HEK293 (cell line): ENCODE measurements around the gene TLE3.

ENCODE experiments used
- BCL11A ChIP-seq: fragments of 450-650 bp; formaldehyde crosslinking; IDR thresholded peaks from 2 replicates; pipeline ENCODE4 v1.5.1; 2016; ENCODE audit warnings: low read depth, missing biosample characterization, missing genetic modification characterization
- EGR2 ChIP-seq: fragments of 450-650 bp; formaldehyde crosslinking; IDR thresholded peaks from 2 replicates; pipeline ENCODE4 v1.5.1; 2016; ENCODE audit warnings: low read depth, missing biosample characterization, missing genetic modification characterization
- GLIS2 ChIP-seq: fragments of 450-650 bp; formaldehyde crosslinking; IDR thresholded peaks from 2 replicates; pipeline ENCODE4 v1.5.1; 2016; ENCODE audit warnings: missing biosample characterization, missing genetic modification characterization
- KLF1 ChIP-seq: fragments of 450-650 bp; formaldehyde crosslinking; IDR thresholded peaks from 2 replicates; pipeline ENCODE4 v1.5.1; 2016; ENCODE audit warnings: missing biosample characterization, missing genetic modification characterization
- MZF1 ChIP-seq: fragments of 450-650 bp; formaldehyde crosslinking; IDR thresholded peaks from 2 replicates; pipeline ENCODE4 v1.5.1; 2017; ENCODE audit warnings: missing biosample characterization, missing genetic modification characterization, borderline replicate concordance
- OSR2 ChIP-seq: fragments of 450-650 bp; formaldehyde crosslinking; IDR thresholded peaks from 2 replicates; pipeline ENCODE4 v1.5.1; 2016; ENCODE audit warnings: missing biosample characterization, missing genetic modification characterization
- PRDM1 ChIP-seq: fragments of 450-650 bp; formaldehyde crosslinking; IDR thresholded peaks from 2 replicates; pipeline ENCODE4; 2016; ENCODE audit warnings: missing biosample characterization, missing genetic modification characterization
- PRDM10 ChIP-seq: fragments of 450-650 bp; formaldehyde crosslinking; IDR thresholded peaks from 2 replicates; pipeline ENCODE4 v1.5.1; 2016; ENCODE audit warnings: missing biosample characterization, missing genetic modification characterization
- TRIM28 ChIP-seq: IDR thresholded peaks from 2 replicates; pipeline ENCODE4 v1.6.1; 2011; ENCODE audit warnings: low read length, control low read depth, borderline replicate concordance
- WT1 ChIP-seq: fragments of 450-650 bp; formaldehyde crosslinking; IDR thresholded peaks from 2 replicates; pipeline ENCODE4 v1.5.1; 2016; ENCODE audit warnings: missing biosample characterization, missing genetic modification characterization
- ZBTB20 ChIP-seq: fragments of 450-650 bp; formaldehyde crosslinking; IDR thresholded peaks from 2 replicates; pipeline ENCODE4 v1.5.1; 2016; ENCODE audit warnings: missing biosample characterization, missing genetic modification characterization
- ZBTB26 ChIP-seq: fragments of 450-650 bp; formaldehyde crosslinking; optimal IDR thresholded peaks from 2 replicates; pipeline ENCODE3; 2016; ENCODE audit warnings: missing biosample characterization, mild to moderate bottlenecking, missing genetic modification characterization
- ZFHX2 ChIP-seq: fragments of 450-650 bp; formaldehyde crosslinking; conservative IDR thresholded peaks from 2 replicates; pipeline ENCODE4 v1.5.1; 2016; ENCODE audit warnings: missing biosample characterization, missing genetic modification characterization
- ZIC2 ChIP-seq: fragments of 450-650 bp; formaldehyde crosslinking; IDR thresholded peaks from 2 replicates; pipeline ENCODE4 v1.5.1; 2016; ENCODE audit warnings: missing biosample characterization, missing genetic modification characterization
- ZNF223 ChIP-seq: fragments of 450-650 bp; formaldehyde crosslinking; IDR thresholded peaks from 2 replicates; pipeline ENCODE4 v1.5.1; 2016; ENCODE audit warnings: missing biosample characterization, missing genetic modification characterization
- ZNF324 ChIP-seq: fragments of 450-650 bp; formaldehyde crosslinking; IDR thresholded peaks from 2 replicates; pipeline ENCODE4 v1.5.1; 2016; ENCODE audit warnings: missing biosample characterization, missing genetic modification characterization
- ZNF341 ChIP-seq: fragments of 450-650 bp; formaldehyde crosslinking; IDR thresholded peaks from 2 replicates; pipeline ENCODE4; 2016; ENCODE audit warnings: low read depth, missing biosample characterization, missing genetic modification characterization
- ZNF366 ChIP-seq: fragments of 450-650 bp; formaldehyde crosslinking; conservative IDR thresholded peaks from 2 replicates; pipeline ENCODE4 v1.5.1; 2016; ENCODE audit warnings: missing biosample characterization, missing genetic modification characterization
- ZNF423 ChIP-seq: fragments of 450-650 bp; formaldehyde crosslinking; IDR thresholded peaks from 2 replicates; pipeline ENCODE4 v1.5.1; 2016; ENCODE audit warnings: missing biosample characterization, missing genetic modification characterization
- ZNF529 ChIP-seq: fragments of 450-650 bp; formaldehyde crosslinking; IDR thresholded peaks from 2 replicates; pipeline ENCODE4 v1.5.1; 2017; ENCODE audit warnings: missing genetic modification characterization, missing biosample characterization; ENCODE audit not compliant: insufficient replicate concordance
- ZNF561 ChIP-seq: fragments of 450-650 bp; IDR thresholded peaks from 2 replicates; pipeline ENCODE4 v1.5.1; 2018; ENCODE audit warnings: missing biosample characterization, missing genetic modification characterization, borderline replicate concordance
- ZNF623 ChIP-seq: fragments of 450-650 bp; formaldehyde crosslinking; IDR thresholded peaks from 2 replicates; pipeline ENCODE4 v1.5.1; 2016; ENCODE audit warnings: missing biosample characterization, missing genetic modification characterization
- ZNF629 ChIP-seq: fragments of 450-650 bp; formaldehyde crosslinking; IDR thresholded peaks from 2 replicates; pipeline ENCODE4 v1.5.1; 2017; ENCODE audit warnings: missing biosample characterization, missing genetic modification characterization
- ZNF677 ChIP-seq: fragments of 450-650 bp; IDR thresholded peaks from 2 replicates; pipeline ENCODE4 v1.5.0; 2018; ENCODE audit warnings: missing biosample characterization, mild to moderate bottlenecking, missing genetic modification characterization, moderate library complexity
- ZSCAN16 ChIP-seq: fragments of 450-650 bp; formaldehyde crosslinking; IDR thresholded peaks from 2 replicates; pipeline ENCODE4 v1.5.1; 2016; ENCODE audit warnings: missing biosample characterization, missing genetic modification characterization
- ZSCAN23 ChIP-seq: fragments of 450-650 bp; formaldehyde crosslinking; IDR thresholded peaks from 2 replicates; pipeline ENCODE4 v1.5.1; 2016; ENCODE audit warnings: missing biosample characterization, missing genetic modification characterization
- ZXDB ChIP-seq: fragments of 450-650 bp; formaldehyde crosslinking; IDR thresholded peaks from 2 replicates; pipeline ENCODE4 v1.5.1; 2016; ENCODE audit warnings: missing biosample characterization, missing genetic modification characterization
- TF ChIP-seq, protein P1 (sequence below): fragments of 450-650 bp; formaldehyde crosslinking; IDR thresholded peaks from 2 replicates; pipeline ENCODE4 v1.5.1; 2016; ENCODE audit warnings: missing biosample characterization, missing genetic modification characterization
- TF ChIP-seq, protein P2 (sequence below): fragments of 450-650 bp; IDR thresholded peaks from 2 replicates; pipeline ENCODE4 v1.5.1; 2018; ENCODE audit warnings: missing biosample characterization, mild to moderate bottlenecking, missing genetic modification characterization
- TF ChIP-seq, protein P3 (sequence below): fragments of 450-650 bp; formaldehyde crosslinking; IDR thresholded peaks from 2 replicates; pipeline ENCODE4 v1.5.1; 2016; ENCODE audit warnings: missing biosample characterization, missing genetic modification characterization

The TLE3 gene

GRCh38 chr15:70088887-70089691 is 8.6 kb downstream of the TLE3 start (continued):
- TF ChIP-seq, protein P1, sequence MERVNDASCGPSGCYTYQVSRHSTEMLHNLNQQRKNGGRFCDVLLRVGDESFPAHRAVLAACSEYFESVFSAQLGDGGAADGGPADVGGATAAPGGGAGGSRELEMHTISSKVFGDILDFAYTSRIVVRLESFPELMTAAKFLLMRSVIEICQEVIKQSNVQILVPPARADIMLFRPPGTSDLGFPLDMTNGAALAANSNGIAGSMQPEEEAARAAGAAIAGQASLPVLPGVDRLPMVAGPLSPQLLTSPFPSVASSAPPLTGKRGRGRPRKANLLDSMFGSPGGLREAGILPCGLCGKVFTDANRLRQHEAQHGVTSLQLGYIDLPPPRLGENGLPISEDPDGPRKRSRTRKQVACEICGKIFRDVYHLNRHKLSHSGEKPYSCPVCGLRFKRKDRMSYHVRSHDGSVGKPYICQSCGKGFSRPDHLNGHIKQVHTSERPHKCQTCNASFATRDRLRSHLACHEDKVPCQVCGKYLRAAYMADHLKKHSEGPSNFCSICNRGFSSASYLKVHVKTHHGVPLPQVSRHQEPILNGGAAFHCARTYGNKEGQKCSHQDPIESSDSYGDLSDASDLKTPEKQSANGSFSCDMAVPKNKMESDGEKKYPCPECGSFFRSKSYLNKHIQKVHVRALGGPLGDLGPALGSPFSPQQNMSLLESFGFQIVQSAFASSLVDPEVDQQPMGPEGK (tag by site-specific recombination): peak; percentile 83
- TF ChIP-seq GLIS2 (tag by site-specific recombination) (peak; percentile 40; the same call in 1 of the 2 replicates), ZNF529 (tag by site-specific recombination) (no peak), KLF1 (peak; percentile 87), BCL11A (tag by site-specific recombination) (peak; percentile 52; the same call in 1 of the 2 replicates), ZNF629 (tag by site-specific recombination) (peak; percentile 79), ZNF341 (tag by site-specific recombination) (peak; percentile 97), ZNF623 (tag by site-specific recombination) (0 out of 2 replicates have a peak, but pooled peaks have one; percentile 5), PRDM1 (tag by site-specific recombination) (peak; percentile 75; the same call in 1 of the 2 replicates), TRIM28 (no peak), ZIC2 (tag by site-specific recombination) (peak; percentile 77), ZNF423 (tag by site-specific recombination) (peak; percentile 67; the same call in 1 of the 2 replicates), ZNF677 (tag by site-specific recombination) (no peak), EGR2 (tag by site-specific recombination) (peak; percentile 98), ZXDB (tag by site-specific recombination) (peak; percentile 65), ZFHX2 (tag by site-specific recombination) (peak; percentile 96), ZNF561 (tag by site-specific recombination) (0 out of 2 replicates have a peak, but pooled peaks have one; percentile 62), ZBTB26 (tag by site-specific recombination) (peak; percentile 26), ZNF223 (no peak), ZNF324 (tag by site-specific recombination) (peak; percentile 68; the same call in 1 of the 2 replicates), ZSCAN16 (tag by site-specific recombination) (peak; percentile 78; the same call in 1 of the 2 replicates), WT1 (tag by site-specific recombination) (peak; percentile 95), ZSCAN23 (tag by site-specific recombination) (no peak), PRDM10 (peak; percentile 72), ZBTB20 (tag by site-specific recombination) (peak; percentile 56), MZF1 (tag by site-specific recombination) (peak; percentile 93), ZNF366 (tag by site-specific recombination) (peak; percentile 39; the same call in 1 of the 2 replicates), OSR2 (peak; percentile 83)
- TF ChIP-seq, protein P2, sequence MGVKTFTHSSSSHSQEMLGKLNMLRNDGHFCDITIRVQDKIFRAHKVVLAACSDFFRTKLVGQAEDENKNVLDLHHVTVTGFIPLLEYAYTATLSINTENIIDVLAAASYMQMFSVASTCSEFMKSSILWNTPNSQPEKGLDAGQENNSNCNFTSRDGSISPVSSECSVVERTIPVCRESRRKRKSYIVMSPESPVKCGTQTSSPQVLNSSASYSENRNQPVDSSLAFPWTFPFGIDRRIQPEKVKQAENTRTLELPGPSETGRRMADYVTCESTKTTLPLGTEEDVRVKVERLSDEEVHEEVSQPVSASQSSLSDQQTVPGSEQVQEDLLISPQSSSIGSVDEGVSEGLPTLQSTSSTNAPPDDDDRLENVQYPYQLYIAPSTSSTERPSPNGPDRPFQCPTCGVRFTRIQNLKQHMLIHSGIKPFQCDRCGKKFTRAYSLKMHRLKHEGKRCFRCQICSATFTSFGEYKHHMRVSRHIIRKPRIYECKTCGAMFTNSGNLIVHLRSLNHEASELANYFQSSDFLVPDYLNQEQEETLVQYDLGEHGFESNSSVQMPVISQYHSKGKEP (tag by site-specific recombination): peak; percentile 58
- TF ChIP-seq, protein P3, sequence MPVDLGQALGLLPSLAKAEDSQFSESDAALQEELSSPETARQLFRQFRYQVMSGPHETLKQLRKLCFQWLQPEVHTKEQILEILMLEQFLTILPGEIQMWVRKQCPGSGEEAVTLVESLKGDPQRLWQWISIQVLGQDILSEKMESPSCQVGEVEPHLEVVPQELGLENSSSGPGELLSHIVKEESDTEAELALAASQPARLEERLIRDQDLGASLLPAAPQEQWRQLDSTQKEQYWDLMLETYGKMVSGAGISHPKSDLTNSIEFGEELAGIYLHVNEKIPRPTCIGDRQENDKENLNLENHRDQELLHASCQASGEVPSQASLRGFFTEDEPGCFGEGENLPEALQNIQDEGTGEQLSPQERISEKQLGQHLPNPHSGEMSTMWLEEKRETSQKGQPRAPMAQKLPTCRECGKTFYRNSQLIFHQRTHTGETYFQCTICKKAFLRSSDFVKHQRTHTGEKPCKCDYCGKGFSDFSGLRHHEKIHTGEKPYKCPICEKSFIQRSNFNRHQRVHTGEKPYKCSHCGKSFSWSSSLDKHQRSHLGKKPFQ: peak; percentile 56; the same call in 1 of the 2 replicates
